HepG2 (cell line): ENCODE data around the gene ABCF1. TPM values are rescaled to one million over a fixed set of nuclear protein-coding genes. Genes with fewer than 3 reads are reported as not detected.
A peak's percentile ranks its signal among the peaks of the same experiment; 100 is the strongest.
"Not testable (repeated sequence)": the region's sequence is repeated elsewhere in the genome, so short reads cannot be mapped to it uniquely, and the experiment has no call there.

Experiments
- ATAC-seq: fragments of 200-7000 bp; cut with Tn5 transposase; 3 replicates; pipeline ENCODE4 v1.9.1; 2020; ENCODE audit warnings: mild to moderate bottlenecking, moderate library complexity
- BruUV-seq: library from RNA; stranded (reverse); fragments of 400-500 nt; replicated peaks from 2 replicates; lab custom pipeline; 2021; lab: Mats Ljungman, UMichigan
- CTCF ChIA-PET: fragments of 300-600 bp; formaldehyde crosslinking; extraction: SDS; loops from one replicate; lab custom pipeline; 2021; ENCODE audit warnings: low total read pairs, inconsistent platforms, low intra/inter-chr PET ratio; lab: Yijun Ruan, JAX
- POLR2A ChIA-PET: fragments of 350-600 bp; sonication (Branson Sonifier 250); formaldehyde crosslinking; loops from one replicate; lab custom pipeline; 2020; ENCODE audit warnings: antibody characterized with exemption, inconsistent platforms; lab: Yijun Ruan, JAX
- DNase-seq: peaks from one replicate; pipeline ENCODE4 v3.0.0-alpha.2; 2015; ENCODE audit warnings: low spot score
- FAIRE-seq: peaks from 3 replicates; lab custom pipeline; 2011; peaks lifted over from hg19 to GRCh38; lab: Jason Lieb, UNC
- H2AFZ ChIP-seq: one replicate; pipeline ENCODE4 v1.6.1; 2011; ENCODE audit warnings: low read length, inconsistent platforms
- H3K27ac ChIP-seq: fragments of 300-600 bp; 3 replicates; pipeline ENCODE4 v1.8.0; 2011; ENCODE audit warnings: mixed run types, mild to moderate bottlenecking, mixed read lengths, low read length, inconsistent platforms; ENCODE audit not compliant: insufficient read depth; ENCODE audit errors: extremely low read length
- H3K27me3 ChIP-seq, 2 experiments: fragments of 200-600 bp in 1 of 2; 2 replicates in 1 of 2; 3 replicates in 1 of 2; pipeline versions ENCODE4 v1.6.0 to v1.8.0; 2011; ENCODE audit warnings: low read length in 2 of 2, mild to moderate bottlenecking in 2 of 2, moderate library complexity in 2 of 2, inconsistent platforms in 1 of 2; ENCODE audit not compliant: insufficient read depth in 2 of 2, control insufficient read depth in 1 of 2
- H3K36me3 ChIP-seq, 2 experiments: fragments of 200-600 bp in 1 of 2; replicated peaks in 1 of 2; 2 replicates in 1 of 2; 3 replicates in 1 of 2; pipeline versions ENCODE4 v1.5.1 to v1.8.0; 2011; ENCODE audit warnings: low read length in 2 of 2, inconsistent platforms in 1 of 2; ENCODE audit not compliant: insufficient read depth in 2 of 2, control insufficient read depth in 1 of 2
- H3K4me1 ChIP-seq: 2 replicates; pipeline ENCODE4 v1.5.1; 2012; ENCODE audit warnings: low read length, inconsistent platforms; ENCODE audit not compliant: insufficient read depth
- H3K4me2 ChIP-seq: 2 replicates; pipeline ENCODE4 v1.6.0; 2011; ENCODE audit warnings: low read depth, low read length, inconsistent platforms
- H3K4me3 ChIP-seq, 3 experiments: fragments of 200-600 bp in 1 of 3; sonication (generic), shearing (Covaris generic) in 1 of 3; replicated peaks in 1 of 3; 2 replicates each; pipeline ENCODE4 v1.5.1; 2011 to 2016; ENCODE audit warnings: low read length in 3 of 3, inconsistent platforms in 2 of 3, low read depth in 2 of 3, mild to moderate bottlenecking in 2 of 3, control low read depth in 1 of 3, mixed read lengths in 1 of 3; ENCODE audit not compliant: insufficient read depth in 1 of 3
- H3K79me2 ChIP-seq: one replicate; pipeline ENCODE4 v1.6.1; 2011; ENCODE audit warnings: low read length, inconsistent platforms; ENCODE audit not compliant: insufficient read depth
- H3K9ac ChIP-seq: 2 replicates; pipeline ENCODE4 v1.6.0; 2011; ENCODE audit warnings: mild to moderate bottlenecking, low read depth, low read length, inconsistent platforms; ENCODE audit not compliant: insufficient read depth
- H3K9me3 ChIP-seq: 2 replicates; pipeline ENCODE4 v1.5.1; 2012; ENCODE audit warnings: mild to moderate bottlenecking, low read length
- H4K20me1 ChIP-seq: 2 replicates; pipeline ENCODE4 v1.6.0; 2011; ENCODE audit warnings: inconsistent platforms, mild to moderate bottlenecking, low read length, moderate library complexity; ENCODE audit not compliant: insufficient read depth
- BORCS8-MEF2B ChIP-seq: sonication (generic); formaldehyde crosslinking; IDR thresholded peaks from 2 replicates; pipeline ENCODE4 v1.8.0; 2022; ENCODE audit warnings: mild to moderate bottlenecking, missing genetic modification reagents
- DRAP1 ChIP-seq: IDR thresholded peaks from 2 replicates; pipeline ENCODE4 v1.6.1; 2016; ENCODE audit warnings: missing genetic modification reagents, missing compliant biosample characterization
- KDM2A ChIP-seq: sonication (generic); formaldehyde crosslinking; IDR thresholded peaks from 2 replicates; pipeline ENCODE4 v1.4.0; 2020; ENCODE audit warnings: low read depth, missing genetic modification reagents, borderline replicate concordance
- KDM4B ChIP-seq: sonication (generic); formaldehyde crosslinking; IDR thresholded peaks from 2 replicates; pipeline ENCODE4 v1.4.0; 2020; ENCODE audit warnings: missing genetic modification reagents
- MAFK ChIP-seq, 2 experiments: IDR thresholded peaks in 1 of 2; conservative IDR thresholded peaks in 1 of 2; 2 replicates each; pipeline ENCODE4 v1.6.1; 2011; ENCODE audit warnings: improper control_type of control experiment in 2 of 2, low read length in 2 of 2
- PATZ1 ChIP-seq: sonication (generic); formaldehyde crosslinking; IDR thresholded peaks from 2 replicates; pipeline ENCODE4 v1.4.0; 2020; ENCODE audit warnings: missing genetic modification reagents
- POLR2AphosphoS2 ChIP-seq: IDR thresholded peaks from 2 replicates; pipeline ENCODE4 v1.6.1; 2011; ENCODE audit warnings: low read depth, low read length, improper control_type of control experiment
- REPIN1 ChIP-seq: sonication (generic); formaldehyde crosslinking; IDR thresholded peaks from 2 replicates; pipeline ENCODE4 v1.8.0; 2022; ENCODE audit warnings: missing genetic modification reagents, low read depth, mild to moderate bottlenecking, borderline replicate concordance
- SMC3 ChIP-seq: IDR thresholded peaks from 2 replicates; pipeline ENCODE4 v1.6.1; 2011; ENCODE audit warnings: low read length, improper control_type of control experiment
- TEAD3 ChIP-seq: optimal IDR thresholded peaks from 2 replicates; pipeline ENCODE3; 2016; ENCODE audit warnings: borderline replicate concordance
- THAP11 ChIP-seq: IDR thresholded peaks from 2 replicates; pipeline ENCODE4 v1.6.1; 2016; ENCODE audit warnings: missing biosample characterization, missing genetic modification reagents
- ZFY ChIP-seq: sonication (generic); formaldehyde crosslinking; IDR thresholded peaks from 2 replicates; pipeline ENCODE4 v1.4.0; 2020; ENCODE audit warnings: missing genetic modification reagents
- ZNF124 ChIP-seq: sonication (generic); formaldehyde crosslinking; IDR thresholded peaks from 2 replicates; pipeline ENCODE4 v1.4.0; 2020; ENCODE audit warnings: missing genetic modification reagents
- WGBS: methylation state at CpG from one replicate; pipeline ENCODE4 v1.1.6; 2017; ENCODE audit warnings: low lambda C conversion rate; 5-methylcytosine and 5-hydroxymethylcytosine counted together
- in situ Hi-C: cut with HindIII; loops from 2 replicates; pipeline ENCODE4 v1.10.0; 2017; ENCODE audit warnings: low pct_unique_long_range_greater_than_20kb; ENCODE audit not compliant: extremely low pct_ligation_motif_present
- intact Hi-C: fragments of 100-400 bp; cut with micrococcal nuclease; formaldehyde crosslinking; loops from one replicate; pipeline ENCODE4 v1.10.0; 2022; ENCODE audit not compliant: unreplicated experiment
- polyA plus RNA-seq, 8 experiments: library from polyadenylated mRNA; depleted of rRNA in 3 of 8; stranded (reverse) in 7 of 8; unstranded in 1 of 8; fragments of >200 nt; fragmentation: Illumina TruSeq in 4 of 8; extraction: Trizol in 4 of 8; gene quantifications; 2 replicates each; pipeline versions ENCODE4 v1.2.1 to v1.2.3, GENCODE V29; 2011 to 2016; ENCODE audit warnings: low read depth in 4 of 8, missing spikeins in 1 of 8, mixed read lengths in 1 of 8; ENCODE audit not compliant: insufficient read depth in 1 of 8
- total RNA-seq, 5 experiments: library from RNA; depleted of rRNA; stranded (reverse); fragments of >200 nt; fragmentation: Illumina TruSeq; extraction: Trizol; gene quantifications; 2 replicates each; pipeline ENCODE4 v1.2.3, GENCODE V29; 2016; ENCODE audit warnings: low read depth in 1 of 5
- TF ChIP-seq, protein P1 (sequence below): sonication (generic); IDR thresholded peaks from 2 replicates; pipeline ENCODE4 v1.6.1; 2016; ENCODE audit warnings: low read depth, borderline replicate concordance
- TF ChIP-seq, protein P2 (sequence below): sonication (generic); formaldehyde crosslinking; IDR thresholded peaks from 2 replicates; pipeline ENCODE4 v1.5.0; 2020; ENCODE audit warnings: mild to moderate bottlenecking, missing genetic modification reagents, borderline replicate concordance

Gene ABCF1
- total and polyA plus RNA-seq, 2 of the 13 experiments (the other 11 are each of a cell fraction or from before 2014, with no cell fraction given) = 25.4 to 98.9 TPM

GRCh38 chr6:30597315-30598144, 26.3 kb downstream of the ABCF1 start:
- H3K4me2 ChIP-seq, H3K4me1 ChIP-seq, H3K27me3 ChIP-seq, H3K79me2 ChIP-seq, in situ Hi-C loops, H4K20me1 ChIP-seq, H3K9me3 ChIP-seq, H3K27ac ChIP-seq, H3K9ac ChIP-seq, H3K4me3 ChIP-seq, BruUV-seq, H2AFZ ChIP-seq: not testable (repeated sequence)
- H3K36me3 ChIP-seq = peaks cover 13 to 29% of the 10 kb centered on the region in 2 experiments; a peak in 4 of 5 replicates
- peak; percentile 91 for FAIRE-seq
- 81% methylated on average over 15 of the region's 15 CpGs for WGBS
- ChIA-PET POLR2A (interaction anchor here (0.6 to 10.8 kb wide), 12 partner anchors 9 to 75 kb away, joined by 3 to 172 read pairs (median 6); partner anchors contain the start of genes ABCF1, DHX16, GNL1 and MRPS18B), CTCF (interaction anchor here (0.6 to 2.4 kb wide), 6 partner anchors 52 to 142 kb away, joined by 3 to 19 read pairs (median 4); partner anchors contain the start of gene DHX16)
- peak; percentile 81 for DNase-seq
- intact Hi-C loops = loop anchor here (1.0 to 2.0 kb wide), 2 partner anchors 56 to 115 kb away; no protein-coding TSS in a partner anchor
- ATAC-seq = peak; percentile 83
- TF ChIP-seq ZNF124 (CRISPR knock-in tag) (peak; percentile 31; the same call in 1 of the 2 replicates), THAP11 (CRISPR knock-in tag) (peak; percentile 31; the same call in 1 of the 2 replicates), DRAP1 (CRISPR knock-in tag) (0 out of 2 replicates have a peak, but pooled peaks have one; percentile 29), SMC3 (peak; percentile 79), KDM4B (CRISPR knock-in tag) (0 out of 2 replicates have a peak, but pooled peaks have one; percentile 21), ZFY (peak; percentile 79), TEAD3 (peak; percentile 61), PATZ1 (0 out of 2 replicates have a peak, but pooled peaks have one; percentile 23), KDM2A (CRISPR knock-in tag) (0 out of 2 replicates have a peak, but pooled peaks have one; percentile 49), REPIN1 (CRISPR knock-in tag) (peak; percentile 61; the same call in 1 of the 2 replicates), MAFK (conservative IDR thresholded peaks at IDR 0.05 in 1 of 2, IDR thresholded peaks at IDR 0.05 in 1 of 2; ENCODE audit: low read length in 2 of 2) (peak; percentile 27 to 30; a peak in 2 of 4 replicates), BORCS8-MEF2B (CRISPR knock-in tag) (0 out of 2 replicates have a peak, but pooled peaks have one; percentile 30), POLR2AphosphoS2 (peak; percentile 47; the same call in 1 of the 2 replicates)
- TF ChIP-seq, protein P1, sequence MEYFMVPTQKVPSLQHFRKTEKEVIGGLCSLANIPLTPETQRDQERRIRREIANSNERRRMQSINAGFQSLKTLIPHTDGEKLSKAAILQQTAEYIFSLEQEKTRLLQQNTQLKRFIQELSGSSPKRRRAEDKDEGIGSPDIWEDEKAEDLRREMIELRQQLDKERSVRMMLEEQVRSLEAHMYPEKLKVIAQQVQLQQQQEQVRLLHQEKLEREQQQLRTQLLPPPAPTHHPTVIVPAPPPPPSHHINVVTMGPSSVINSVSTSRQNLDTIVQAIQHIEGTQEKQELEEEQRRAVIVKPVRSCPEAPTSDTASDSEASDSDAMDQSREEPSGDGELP = peak; percentile 32; the same call in 1 of the 2 replicates
- TF ChIP-seq, protein P2, sequence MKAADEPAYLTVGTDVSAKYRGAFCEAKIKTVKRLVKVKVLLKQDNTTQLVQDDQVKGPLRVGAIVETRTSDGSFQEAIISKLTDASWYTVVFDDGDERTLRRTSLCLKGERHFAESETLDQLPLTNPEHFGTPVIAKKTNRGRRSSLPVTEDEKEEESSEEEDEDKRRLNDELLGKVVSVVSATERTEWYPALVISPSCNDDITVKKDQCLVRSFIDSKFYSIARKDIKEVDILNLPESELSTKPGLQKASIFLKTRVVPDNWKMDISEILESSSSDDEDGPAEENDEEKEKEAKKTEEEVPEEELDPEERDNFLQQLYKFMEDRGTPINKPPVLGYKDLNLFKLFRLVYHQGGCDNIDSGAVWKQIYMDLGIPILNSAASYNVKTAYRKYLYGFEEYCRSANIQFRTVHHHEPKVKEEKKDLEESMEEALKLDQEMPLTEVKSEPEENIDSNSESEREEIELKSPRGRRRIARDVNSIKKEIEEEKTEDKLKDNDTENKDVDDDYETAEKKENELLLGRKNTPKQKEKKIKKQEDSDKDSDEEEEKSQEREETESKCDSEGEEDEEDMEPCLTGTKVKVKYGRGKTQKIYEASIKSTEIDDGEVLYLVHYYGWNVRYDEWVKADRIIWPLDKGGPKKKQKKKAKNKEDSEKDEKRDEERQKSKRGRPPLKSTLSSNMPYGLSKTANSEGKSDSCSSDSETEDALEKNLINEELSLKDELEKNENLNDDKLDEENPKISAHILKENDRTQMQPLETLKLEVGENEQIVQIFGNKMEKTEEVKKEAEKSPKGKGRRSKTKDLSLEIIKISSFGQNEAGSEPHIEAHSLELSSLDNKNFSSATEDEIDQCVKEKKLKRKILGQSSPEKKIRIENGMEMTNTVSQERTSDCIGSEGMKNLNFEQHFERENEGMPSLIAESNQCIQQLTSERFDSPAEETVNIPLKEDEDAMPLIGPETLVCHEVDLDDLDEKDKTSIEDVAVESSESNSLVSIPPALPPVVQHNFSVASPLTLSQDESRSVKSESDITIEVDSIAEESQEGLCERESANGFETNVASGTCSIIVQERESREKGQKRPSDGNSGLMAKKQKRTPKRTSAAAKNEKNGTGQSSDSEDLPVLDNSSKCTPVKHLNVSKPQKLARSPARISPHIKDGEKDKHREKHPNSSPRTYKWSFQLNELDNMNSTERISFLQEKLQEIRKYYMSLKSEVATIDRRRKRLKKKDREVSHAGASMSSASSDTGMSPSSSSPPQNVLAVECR (CRISPR knock-in tag) = peak; percentile 13; the same call in 1 of the 2 replicates
